Measurements from ENCODE around the gene EEF2K. TPM values are rescaled to one million over a fixed set of nuclear protein-coding genes. Genes with fewer than 3 reads are reported as not detected.

The EEF2K gene
- total and polyA plus RNA-seq, 2 of the 13 experiments (the other 11 are each of a cell fraction or from before 2014, with no cell fraction given), result 22.0 to 23.8 TPM

GRCh38 chr16:22190081-22190775, 15.8 kb upstream of the EEF2K start (continued):
- TF ChIP-seq IRF2 (CRISPR knock-in tag; IDR thresholded peaks at IDR 0.05), result peak; percentile 71
- peak; percentile 71 for TF ChIP-seq HNRNPK (IDR thresholded peaks at IDR 0.05; ENCODE audit: low read depth, low read length, poor library complexity, severe bottlenecking)
- no peak for TF ChIP-seq MAX (IDR thresholded peaks at IDR 0.05)
- peak; percentile 53 for TF ChIP-seq IKZF4 (CRISPR knock-in tag; IDR thresholded peaks at IDR 0.05; ENCODE audit: borderline replicate concordance, low read depth, not compliant biosample characterization)
- TF ChIP-seq THAP8 (CRISPR knock-in tag; IDR thresholded peaks at IDR 0.05; ENCODE audit: borderline replicate concordance), result no peak
- TF ChIP-seq AKNA (CRISPR knock-in tag; IDR thresholded peaks at IDR 0.05; ENCODE audit: borderline replicate concordance), result no peak
- TF ChIP-seq KMT2A (CRISPR knock-in tag; IDR thresholded peaks at IDR 0.05), result peak; percentile 90
- TF ChIP-seq MEIS2 (CRISPR knock-in tag; IDR thresholded peaks at IDR 0.05), result peak; percentile 77
- no peak for TF ChIP-seq FOSL1 (CRISPR knock-in tag; IDR thresholded peaks at IDR 0.05; ENCODE audit: borderline replicate concordance)
- peak; percentile 59; the same call in 1 of the 2 replicates for TF ChIP-seq NAIF1 (CRISPR knock-in tag; IDR thresholded peaks at IDR 0.05; ENCODE audit: borderline replicate concordance)
- TF ChIP-seq EHMT2 (IDR thresholded peaks at IDR 0.05; ENCODE audit: borderline replicate concordance, low read depth, low read length), result no peak
- TF ChIP-seq TBX3 (IDR thresholded peaks at IDR 0.05; ENCODE audit: borderline replicate concordance), result no peak
- peak; percentile 95 for TF ChIP-seq ARID4A (CRISPR knock-in tag; IDR thresholded peaks at IDR 0.05; ENCODE audit: borderline replicate concordance)
- TF ChIP-seq SALL1 (CRISPR knock-in tag; IDR thresholded peaks at IDR 0.05), result peak; percentile 87
- peak; percentile 98 for TF ChIP-seq ZIK1 (CRISPR knock-in tag; IDR thresholded peaks at IDR 0.05; ENCODE audit: borderline replicate concordance, low read depth)
- peak; percentile 96 for TF ChIP-seq ZNF678 (CRISPR knock-in tag; IDR thresholded peaks at IDR 0.05)

Data from HepG2 (cell line).